DOHH2 (cell line): ENCODE results near the gene SCG3.

Experiments
- H3F3A ChIP-seq: fragments of 200-600 bp; sonication (generic), shearing (Covaris generic); 2 replicates; pipeline ENCODE4 v1.6.0; 2016; ENCODE audit warnings: antibody characterized with exemption, mild to moderate bottlenecking; ENCODE audit not compliant: control insufficient read depth, insufficient read depth
- H3K27ac ChIP-seq: fragments of 200-600 bp; sonication (generic); 2 replicates; pipeline ENCODE4 v1.5.1; 2014; ENCODE audit warnings: low read depth, mild to moderate bottlenecking, low read length, moderate library complexity
- H3K27me3 ChIP-seq: fragments of 200-600 bp; sonication (generic); 2 replicates; pipeline ENCODE4 v1.6.1; 2014; ENCODE audit warnings: mild to moderate bottlenecking, low read length, mixed read lengths; ENCODE audit not compliant: control insufficient read depth
- H3K36me3 ChIP-seq: fragments of 200-600 bp; sonication (generic); 2 replicates; pipeline ENCODE4 v1.6.1; 2014; ENCODE audit warnings: mild to moderate bottlenecking, low read length, moderate library complexity, mixed read lengths; ENCODE audit not compliant: control insufficient read depth
- H3K4me1 ChIP-seq: fragments of 200-600 bp; sonication (generic); 2 replicates; pipeline ENCODE4 v1.6.1; 2014; ENCODE audit warnings: mild to moderate bottlenecking, low read length, mixed read lengths; ENCODE audit not compliant: control insufficient read depth
- H3K4me2 ChIP-seq: fragments of 200-600 bp; sonication (generic); 2 replicates; pipeline ENCODE4 v1.6.0; 2014; ENCODE audit warnings: mild to moderate bottlenecking, low read length, moderate library complexity
- H3K4me3 ChIP-seq: fragments of 200-600 bp; sonication (generic); 2 replicates; pipeline ENCODE4 v1.5.1; 2014; ENCODE audit warnings: mild to moderate bottlenecking, low read length, mixed read lengths
- H3K79me2 ChIP-seq: fragments of 200-600 bp; sonication (generic); 2 replicates; pipeline ENCODE4 v1.6.1; 2014; ENCODE audit warnings: mild to moderate bottlenecking, low read length, mixed read lengths; ENCODE audit not compliant: control insufficient read depth
- H3K9me2 ChIP-seq: fragments of 200-600 bp; sonication (generic); replicated peaks from 2 replicates; pipeline ENCODE4 v1.6.1; 2014; ENCODE audit warnings: mild to moderate bottlenecking, low read length, mixed read lengths; ENCODE audit not compliant: control insufficient read depth
- H3K9me3 ChIP-seq: fragments of 200-600 bp; sonication (generic); 2 replicates; pipeline ENCODE4 v1.6.1; 2014; ENCODE audit warnings: antibody characterized with exemption, low read length, mixed read lengths; ENCODE audit not compliant: control insufficient read depth, insufficient read depth
- H4K20me1 ChIP-seq: fragments of 200-600 bp; sonication (generic); 2 replicates; pipeline ENCODE4 v1.6.0; 2014; ENCODE audit warnings: low read depth, mild to moderate bottlenecking, antibody characterized with exemption, low read length, moderate library complexity; ENCODE audit not compliant: control insufficient read depth, insufficient read depth
- EZH2phosphoT487 ChIP-seq: fragments of 200-600 bp; sonication (generic); IDR thresholded peaks from 2 replicates; pipeline ENCODE4 v1.6.1; 2017; ENCODE audit warnings: borderline replicate concordance, mild to moderate bottlenecking, antibody characterized with exemption, low read length, moderate library complexity, mixed read lengths
- TF ChIP-seq, protein P1 (sequence below): fragments of 200-600 bp; sonication (generic); IDR thresholded peaks from one replicate; pipeline ENCODE4 v1.5.1; 2014; ENCODE audit warnings: antibody characterized with exemption, mild to moderate bottlenecking, low read depth, low read length; ENCODE audit not compliant: poor library complexity, severe bottlenecking

SCG3 gene

DNA sequence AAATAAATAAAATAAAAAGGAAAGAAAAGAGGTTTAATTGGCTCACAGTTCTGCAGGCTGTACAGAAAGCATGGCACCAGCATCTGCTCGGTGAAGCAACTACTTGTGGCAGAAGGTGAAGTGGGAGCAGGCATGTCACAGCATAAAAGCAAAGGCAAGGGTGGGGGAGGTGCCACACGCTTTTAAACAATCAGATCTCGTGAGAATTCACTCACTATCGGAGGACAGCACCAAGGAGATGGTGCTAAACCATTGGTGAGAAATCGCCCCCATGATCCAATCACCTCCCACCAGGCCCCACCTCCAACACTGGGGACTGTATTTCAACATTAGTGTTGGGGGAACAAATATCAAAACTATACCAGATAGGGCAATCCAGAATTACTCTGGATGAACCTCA lies 15.3 kb downstream of the SCG3 start:
- H3K79me2 ChIP-seq, result no peaks in the 10 kb centered on the region
- H4K20me1 ChIP-seq, result no peaks in the 10 kb centered on the region
- no peak overlapping the region for H3K27ac ChIP-seq
- H3K27me3 ChIP-seq, result peaks cover 27% of the 10 kb centered on the region
- H3K36me3 ChIP-seq, result no peaks in the 10 kb centered on the region
- TF ChIP-seq EZH2phosphoT487, result no peak
- TF ChIP-seq, protein P1, sequence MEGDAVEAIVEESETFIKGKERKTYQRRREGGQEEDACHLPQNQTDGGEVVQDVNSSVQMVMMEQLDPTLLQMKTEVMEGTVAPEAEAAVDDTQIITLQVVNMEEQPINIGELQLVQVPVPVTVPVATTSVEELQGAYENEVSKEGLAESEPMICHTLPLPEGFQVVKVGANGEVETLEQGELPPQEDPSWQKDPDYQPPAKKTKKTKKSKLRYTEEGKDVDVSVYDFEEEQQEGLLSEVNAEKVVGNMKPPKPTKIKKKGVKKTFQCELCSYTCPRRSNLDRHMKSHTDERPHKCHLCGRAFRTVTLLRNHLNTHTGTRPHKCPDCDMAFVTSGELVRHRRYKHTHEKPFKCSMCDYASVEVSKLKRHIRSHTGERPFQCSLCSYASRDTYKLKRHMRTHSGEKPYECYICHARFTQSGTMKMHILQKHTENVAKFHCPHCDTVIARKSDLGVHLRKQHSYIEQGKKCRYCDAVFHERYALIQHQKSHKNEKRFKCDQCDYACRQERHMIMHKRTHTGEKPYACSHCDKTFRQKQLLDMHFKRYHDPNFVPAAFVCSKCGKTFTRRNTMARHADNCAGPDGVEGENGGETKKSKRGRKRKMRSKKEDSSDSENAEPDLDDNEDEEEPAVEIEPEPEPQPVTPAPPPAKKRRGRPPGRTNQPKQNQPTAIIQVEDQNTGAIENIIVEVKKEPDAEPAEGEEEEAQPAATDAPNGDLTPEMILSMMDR, result no peak
- no peak overlapping the region for H3K4me2 ChIP-seq
- no peaks in the 10 kb centered on the region for H3K4me1 ChIP-seq
- H3K9me3 ChIP-seq, result no peaks in the 10 kb centered on the region
- no peaks in the 10 kb centered on the region for H3F3A ChIP-seq
- no peaks in the 10 kb centered on the region for H3K9me2 ChIP-seq
- H3K4me3 ChIP-seq, result no peak overlapping the region

DNA sequence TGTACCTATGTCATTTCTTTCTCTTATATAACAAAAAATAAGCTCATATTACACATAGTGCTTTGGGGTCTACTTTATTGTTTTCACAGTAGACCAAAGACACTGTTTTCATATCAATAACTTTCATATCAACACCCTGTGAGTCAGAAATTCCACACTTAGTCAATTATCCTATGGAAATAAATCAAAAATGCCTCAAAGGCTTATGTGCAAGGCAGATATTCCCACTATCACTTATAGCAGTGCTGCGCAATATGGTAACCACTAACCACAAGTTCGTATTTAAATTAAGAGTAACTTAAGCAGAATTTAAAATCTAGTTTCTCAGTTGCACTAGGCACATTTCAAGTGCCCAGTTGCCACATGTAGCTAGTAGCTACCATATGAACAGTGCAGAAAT lies 15.9 kb downstream of the SCG3 start:
- TF ChIP-seq EZH2phosphoT487, result no peak
- H3K9me3 ChIP-seq, result no peaks in the 10 kb centered on the region
- no peaks in the 10 kb centered on the region for H3K4me1 ChIP-seq
- no peaks in the 10 kb centered on the region for H3K9me2 ChIP-seq
- no peaks in the 10 kb centered on the region for H3F3A ChIP-seq
- H3K4me2 ChIP-seq, result no peak overlapping the region
- no peaks in the 10 kb centered on the region for H3K79me2 ChIP-seq
- no peak overlapping the region for H3K4me3 ChIP-seq
- no peaks in the 10 kb centered on the region for H3K36me3 ChIP-seq
- no peaks in the 10 kb centered on the region for H4K20me1 ChIP-seq
- no peak overlapping the region for H3K27ac ChIP-seq
- H3K27me3 ChIP-seq, result peaks cover 23% of the 10 kb centered on the region

DNA sequence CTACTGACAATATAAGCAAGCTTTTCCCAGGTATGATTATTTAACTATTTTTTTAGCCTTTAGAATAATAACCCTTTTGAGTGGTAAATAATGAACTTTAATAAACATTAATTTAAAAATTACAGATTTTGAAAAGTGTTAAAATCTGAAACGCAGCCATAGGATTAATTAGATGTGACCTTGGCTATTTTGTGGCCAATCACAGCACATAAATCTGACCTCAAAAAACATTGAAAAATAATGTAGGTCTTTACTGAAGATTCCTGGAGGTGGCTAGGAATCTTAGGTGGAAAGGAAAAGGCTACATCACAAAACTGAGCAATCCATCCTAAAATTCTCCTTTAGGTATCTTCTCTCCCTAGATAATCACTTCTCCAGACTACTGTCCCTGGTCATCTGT lies 18.1 kb downstream of the SCG3 start:
- TF ChIP-seq, protein P1, result no peak
- no peak for TF ChIP-seq EZH2phosphoT487
- H3K9me2 ChIP-seq, result no peaks in the 10 kb centered on the region
- H4K20me1 ChIP-seq, result no peaks in the 10 kb centered on the region
- H3K27me3 ChIP-seq, result peaks cover 15% of the 10 kb centered on the region
- H3F3A ChIP-seq, result no peaks in the 10 kb centered on the region
- H3K79me2 ChIP-seq, result no peaks in the 10 kb centered on the region
- no peaks in the 10 kb centered on the region for H3K9me3 ChIP-seq
- no peak overlapping the region for H3K4me3 ChIP-seq
- no peak overlapping the region for H3K27ac ChIP-seq
- no peaks in the 10 kb centered on the region for H3K4me1 ChIP-seq
- H3K36me3 ChIP-seq, result no peaks in the 10 kb centered on the region
- H3K4me2 ChIP-seq, result no peak overlapping the region

DNA sequence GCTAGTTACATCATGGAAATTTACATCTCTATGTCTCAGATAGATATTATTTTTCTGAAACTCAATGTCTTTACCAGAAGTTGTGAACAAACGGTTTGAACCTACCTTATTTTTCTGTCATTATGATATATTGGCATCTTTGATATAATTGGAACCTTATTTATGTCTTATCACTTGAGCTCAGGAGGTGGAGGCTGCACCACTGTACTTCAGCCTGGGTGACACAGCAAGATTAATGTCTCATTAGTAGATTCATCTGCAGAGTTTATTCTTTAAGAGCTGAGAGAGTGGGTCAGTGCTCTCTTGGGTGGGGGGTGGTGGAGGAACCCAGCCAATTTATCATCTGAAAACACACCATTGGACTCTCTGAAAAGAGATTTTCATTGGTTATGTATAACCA lies 21.4 kb downstream of the SCG3 start:
- Histone ChIP-seq H3K27ac (no peak overlapping the region), H3K27me3 (peaks cover 15% of the 10 kb centered on the region), H3K36me3 (no peaks in the 10 kb centered on the region), H3K79me2 (no peaks in the 10 kb centered on the region), H3K4me1 (no peaks in the 10 kb centered on the region), H3K9me3 (no peaks in the 10 kb centered on the region), H3K9me2 (no peaks in the 10 kb centered on the region), H3K4me2 (no peak overlapping the region), H3F3A (no peaks in the 10 kb centered on the region), H4K20me1 (no peaks in the 10 kb centered on the region), H3K4me3 (no peak overlapping the region)
- TF ChIP-seq, protein P1, result no peak
- TF ChIP-seq EZH2phosphoT487, result no peak
